ENCODE measurements around the gene BTNL8. TPM values are rescaled to one million over a fixed set of nuclear protein-coding genes. Genes with fewer than 3 reads are reported as not detected.

The BTNL8 gene
- total and polyA plus RNA-seq, 2 donors from 2014 or later = 0.19 to 1.2 TPM

DNA sequence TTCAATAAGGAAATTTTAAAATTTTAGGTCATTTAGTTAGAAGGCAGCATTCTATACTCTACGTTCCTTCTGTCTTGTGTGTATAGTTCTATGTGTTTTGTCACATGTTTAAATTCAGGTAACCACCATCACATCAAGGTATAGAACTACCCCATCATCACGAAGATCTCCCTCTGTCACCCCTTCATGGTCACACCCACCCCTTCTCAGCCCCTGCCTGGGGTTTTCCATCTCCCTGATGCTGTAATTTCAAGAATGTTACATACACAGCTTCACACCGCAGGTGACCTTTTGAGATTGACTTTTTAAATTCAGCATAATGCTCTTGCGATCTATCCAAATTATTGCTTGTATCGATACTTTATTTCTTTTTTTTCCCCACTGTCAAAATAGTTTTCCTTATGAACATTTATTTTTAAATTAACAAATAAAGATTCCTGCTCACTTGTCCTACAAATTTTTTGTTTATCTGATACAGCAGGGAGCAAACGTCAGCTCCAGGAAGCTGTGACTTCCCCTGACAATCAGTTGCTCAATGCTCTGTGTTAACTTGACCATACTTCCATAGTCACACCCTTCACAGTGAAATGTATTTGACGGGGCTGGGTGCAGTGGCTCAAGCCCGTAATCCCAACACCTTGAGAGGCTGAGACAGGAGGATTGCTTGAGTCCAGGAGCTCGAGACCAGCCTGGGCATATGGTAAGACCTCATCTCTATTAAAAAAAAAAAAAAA is 10.2 kb downstream of the BTNL8 start:
- H3K9me3 ChIP-seq (ENCODE audit: control insufficient read depth in 2 of 3, insufficient read depth in 1 of 3, low read length in 3 of 3) = no peaks in the 10 kb centered on the region
- no peaks in the 10 kb centered on the region for H3K27me3 ChIP-seq (ENCODE audit: control insufficient read depth, insufficient read depth, low read length)
- intact Hi-C loops (cut with DNase I) = no loop called here
- no peaks in the 10 kb centered on the region for H3K36me3 ChIP-seq (ENCODE audit: control insufficient read depth in 2 of 3, insufficient read depth in 3 of 3, low read length in 3 of 3)
- no peak overlapping the region for H3K4me3 ChIP-seq (ENCODE audit: low read length in 3 of 3)
- no peak for FAIRE-seq
- no peak overlapping the region for H3K9ac ChIP-seq (ENCODE audit: low read length in 3 of 3)
- no peak overlapping the region for H3K27ac ChIP-seq (ENCODE audit: low read depth in 2 of 2, low read length in 2 of 2)
- no peak for DNase-seq
- no peaks in the 10 kb centered on the region for H3K4me1 ChIP-seq (ENCODE audit: control insufficient read depth in 2 of 3, insufficient read depth in 2 of 3, low read depth in 1 of 3, low read length in 3 of 3)
- TF ChIP-seq, protein P1, sequence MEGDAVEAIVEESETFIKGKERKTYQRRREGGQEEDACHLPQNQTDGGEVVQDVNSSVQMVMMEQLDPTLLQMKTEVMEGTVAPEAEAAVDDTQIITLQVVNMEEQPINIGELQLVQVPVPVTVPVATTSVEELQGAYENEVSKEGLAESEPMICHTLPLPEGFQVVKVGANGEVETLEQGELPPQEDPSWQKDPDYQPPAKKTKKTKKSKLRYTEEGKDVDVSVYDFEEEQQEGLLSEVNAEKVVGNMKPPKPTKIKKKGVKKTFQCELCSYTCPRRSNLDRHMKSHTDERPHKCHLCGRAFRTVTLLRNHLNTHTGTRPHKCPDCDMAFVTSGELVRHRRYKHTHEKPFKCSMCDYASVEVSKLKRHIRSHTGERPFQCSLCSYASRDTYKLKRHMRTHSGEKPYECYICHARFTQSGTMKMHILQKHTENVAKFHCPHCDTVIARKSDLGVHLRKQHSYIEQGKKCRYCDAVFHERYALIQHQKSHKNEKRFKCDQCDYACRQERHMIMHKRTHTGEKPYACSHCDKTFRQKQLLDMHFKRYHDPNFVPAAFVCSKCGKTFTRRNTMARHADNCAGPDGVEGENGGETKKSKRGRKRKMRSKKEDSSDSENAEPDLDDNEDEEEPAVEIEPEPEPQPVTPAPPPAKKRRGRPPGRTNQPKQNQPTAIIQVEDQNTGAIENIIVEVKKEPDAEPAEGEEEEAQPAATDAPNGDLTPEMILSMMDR (IDR thresholded peaks at IDR 0.05; ENCODE audit: borderline replicate concordance, extremely low read depth, insufficient read depth) = no peak

DNA sequence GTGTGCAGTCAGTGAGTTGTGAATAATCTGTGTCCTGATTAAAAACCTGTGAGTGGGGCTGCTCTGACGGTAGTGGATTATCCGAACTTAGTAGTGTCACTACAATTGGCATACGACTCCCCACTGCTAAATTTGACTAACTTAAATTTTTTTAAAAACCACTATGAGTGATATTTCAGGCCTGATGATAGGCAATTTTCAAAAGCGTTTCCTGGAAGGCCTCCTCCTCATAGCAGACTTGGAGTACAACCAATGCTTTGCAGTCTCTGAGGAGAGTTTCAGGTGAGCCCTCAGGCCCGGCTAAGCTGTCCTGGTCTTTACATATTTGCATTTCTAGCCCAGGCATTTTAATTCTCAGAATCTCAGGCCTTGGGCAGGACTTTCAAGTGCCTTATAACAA is 10.8 kb downstream of the BTNL8 start:
- no peak overlapping the region for H3K9ac ChIP-seq (ENCODE audit: low read length in 3 of 3)
- no peaks in the 10 kb centered on the region for H3K9me3 ChIP-seq (ENCODE audit: control insufficient read depth in 2 of 3, insufficient read depth in 1 of 3, low read length in 3 of 3)
- DNase-seq (no peak), FAIRE-seq (no peak)
- TF ChIP-seq, protein P1 (IDR thresholded peaks at IDR 0.05; ENCODE audit: borderline replicate concordance, extremely low read depth, insufficient read depth) = no peak
- no peak overlapping the region for H3K4me3 ChIP-seq (ENCODE audit: low read length in 3 of 3)
- intact Hi-C loops (cut with DNase I) = no loop called here
- no peaks in the 10 kb centered on the region for H3K36me3 ChIP-seq (ENCODE audit: control insufficient read depth in 2 of 3, insufficient read depth in 3 of 3, low read length in 3 of 3)
- H3K27me3 ChIP-seq (ENCODE audit: control insufficient read depth, insufficient read depth, low read length) = no peaks in the 10 kb centered on the region
- no peak overlapping the region for H3K27ac ChIP-seq (ENCODE audit: low read depth in 2 of 2, low read length in 2 of 2)
- no peaks in the 10 kb centered on the region for H3K4me1 ChIP-seq (ENCODE audit: control insufficient read depth in 2 of 3, insufficient read depth in 2 of 3, low read depth in 1 of 3, low read length in 3 of 3)

DNA sequence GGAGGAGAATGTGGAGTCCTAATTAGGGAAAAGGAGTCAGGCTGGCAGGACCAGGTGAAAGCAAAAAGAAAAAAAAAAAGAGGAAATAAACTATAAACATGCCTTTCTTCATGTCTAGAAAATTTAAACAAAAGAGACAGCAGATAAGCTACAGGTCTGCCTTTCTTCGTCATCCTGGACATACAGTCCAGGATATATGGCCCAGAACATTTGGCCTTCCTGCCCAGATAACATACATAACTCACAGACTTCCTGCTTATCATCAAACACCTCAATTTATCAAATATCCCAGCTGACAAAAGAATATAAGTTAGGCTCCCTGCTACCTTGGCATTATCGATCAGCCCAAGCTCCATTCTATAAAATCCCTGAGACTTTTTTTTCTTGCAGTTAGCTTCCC is 11.2 kb downstream of the BTNL8 start:
- H3K27ac ChIP-seq (ENCODE audit: low read depth in 2 of 2, low read length in 2 of 2) = no peak overlapping the region
- intact Hi-C loops (cut with DNase I) = no loop called here
- no peaks in the 10 kb centered on the region for H3K36me3 ChIP-seq (ENCODE audit: control insufficient read depth in 2 of 3, insufficient read depth in 3 of 3, low read length in 3 of 3)
- TF ChIP-seq, protein P1 (IDR thresholded peaks at IDR 0.05; ENCODE audit: borderline replicate concordance, extremely low read depth, insufficient read depth) = no peak
- DNase-seq (no peak), FAIRE-seq (no peak)
- H3K9me3 ChIP-seq (ENCODE audit: control insufficient read depth in 2 of 3, insufficient read depth in 1 of 3, low read length in 3 of 3) = no peaks in the 10 kb centered on the region
- no peaks in the 10 kb centered on the region for H3K27me3 ChIP-seq (ENCODE audit: control insufficient read depth, insufficient read depth, low read length)
- H3K4me1 ChIP-seq (ENCODE audit: control insufficient read depth in 2 of 3, insufficient read depth in 2 of 3, low read depth in 1 of 3, low read length in 3 of 3) = no peaks in the 10 kb centered on the region
- no peak overlapping the region for H3K4me3 ChIP-seq (ENCODE audit: low read length in 3 of 3)
- H3K9ac ChIP-seq (ENCODE audit: low read length in 3 of 3) = no peak overlapping the region

All from kidney (tissue), 14 donors.